DND-41 (cell line): ENCODE measurements around the gene GDPD4.

Experiments
- ATAC-seq: fragments of 200-7000 bp; cut with Tn5 transposase; 3 replicates; pipeline ENCODE4 v1.9.1; 2021; ENCODE audit warnings: low read depth; ENCODE audit not compliant: insufficient read depth
- DNase-seq: peaks from one replicate; pipeline ENCODE4 v3.0.0-alpha.2; 2020
- H2AFZ ChIP-seq: 2 replicates; pipeline ENCODE4 v1.6.0; 2012; ENCODE audit warnings: low read depth, low read length
- H3K27ac ChIP-seq: 2 replicates; pipeline ENCODE4 v1.5.1; 2012; ENCODE audit warnings: low read length, inconsistent platforms
- H3K27me3 ChIP-seq: fragments of 200-600 bp; sonication (generic); 2 replicates; pipeline ENCODE4 v1.6.0; 2012; ENCODE audit warnings: low read length, mild to moderate bottlenecking, inconsistent platforms; ENCODE audit not compliant: insufficient read depth, poor library complexity
- H3K36me3 ChIP-seq: 2 replicates; pipeline ENCODE4 v1.5.1; 2012; ENCODE audit warnings: low read length, inconsistent platforms; ENCODE audit not compliant: insufficient read depth
- H3K4me1 ChIP-seq: 2 replicates; pipeline ENCODE4 v1.5.1; 2012; ENCODE audit warnings: mild to moderate bottlenecking, low read length; ENCODE audit not compliant: insufficient read depth
- H3K4me2 ChIP-seq: 2 replicates; pipeline ENCODE4 v1.6.0; 2012; ENCODE audit warnings: mild to moderate bottlenecking, moderate library complexity, low read length, inconsistent platforms; ENCODE audit not compliant: insufficient read depth
- H3K4me3 ChIP-seq, 2 experiments: fragments of 200-600 bp in 1 of 2; shearing (Covaris generic) in 1 of 2; 2 replicates each; pipeline ENCODE4 v1.5.1; 2012 to 2016; ENCODE audit warnings: inconsistent platforms in 2 of 2, low read length in 2 of 2, mild to moderate bottlenecking in 2 of 2, low read depth in 1 of 2, moderate library complexity in 1 of 2
- H3K79me2 ChIP-seq: 2 replicates; pipeline ENCODE4 v1.6.0; 2012; ENCODE audit warnings: low read length, inconsistent platforms; ENCODE audit not compliant: insufficient read depth
- H3K9ac ChIP-seq: 2 replicates; pipeline ENCODE4 v1.6.0; 2012; ENCODE audit warnings: low read depth, mild to moderate bottlenecking, inconsistent platforms, low read length, moderate library complexity
- H3K9me3 ChIP-seq: 2 replicates; pipeline ENCODE4 v1.5.1; 2012; ENCODE audit warnings: low read length, moderate library complexity, mild to moderate bottlenecking, inconsistent platforms; ENCODE audit not compliant: insufficient read depth, severe bottlenecking
- H4K20me1 ChIP-seq: 2 replicates; pipeline ENCODE4 v1.6.0; 2012; ENCODE audit warnings: low read length; ENCODE audit not compliant: insufficient read depth
- EZH2 ChIP-seq: IDR thresholded peaks from 3 replicates; pipeline ENCODE4 v1.6.1; 2012; ENCODE audit warnings: borderline replicate concordance, low read depth, mild to moderate bottlenecking, moderate library complexity, low read length, inconsistent platforms; ENCODE audit not compliant: severe bottlenecking
- TF ChIP-seq, protein P1 (sequence below): IDR thresholded peaks from 2 replicates; pipeline ENCODE4 v1.5.1; 2012; ENCODE audit warnings: borderline replicate concordance, low read length, moderate library complexity, mild to moderate bottlenecking; ENCODE audit not compliant: poor library complexity, severe bottlenecking; ENCODE audit errors: extremely low read depth

Gene GDPD4

DNA sequence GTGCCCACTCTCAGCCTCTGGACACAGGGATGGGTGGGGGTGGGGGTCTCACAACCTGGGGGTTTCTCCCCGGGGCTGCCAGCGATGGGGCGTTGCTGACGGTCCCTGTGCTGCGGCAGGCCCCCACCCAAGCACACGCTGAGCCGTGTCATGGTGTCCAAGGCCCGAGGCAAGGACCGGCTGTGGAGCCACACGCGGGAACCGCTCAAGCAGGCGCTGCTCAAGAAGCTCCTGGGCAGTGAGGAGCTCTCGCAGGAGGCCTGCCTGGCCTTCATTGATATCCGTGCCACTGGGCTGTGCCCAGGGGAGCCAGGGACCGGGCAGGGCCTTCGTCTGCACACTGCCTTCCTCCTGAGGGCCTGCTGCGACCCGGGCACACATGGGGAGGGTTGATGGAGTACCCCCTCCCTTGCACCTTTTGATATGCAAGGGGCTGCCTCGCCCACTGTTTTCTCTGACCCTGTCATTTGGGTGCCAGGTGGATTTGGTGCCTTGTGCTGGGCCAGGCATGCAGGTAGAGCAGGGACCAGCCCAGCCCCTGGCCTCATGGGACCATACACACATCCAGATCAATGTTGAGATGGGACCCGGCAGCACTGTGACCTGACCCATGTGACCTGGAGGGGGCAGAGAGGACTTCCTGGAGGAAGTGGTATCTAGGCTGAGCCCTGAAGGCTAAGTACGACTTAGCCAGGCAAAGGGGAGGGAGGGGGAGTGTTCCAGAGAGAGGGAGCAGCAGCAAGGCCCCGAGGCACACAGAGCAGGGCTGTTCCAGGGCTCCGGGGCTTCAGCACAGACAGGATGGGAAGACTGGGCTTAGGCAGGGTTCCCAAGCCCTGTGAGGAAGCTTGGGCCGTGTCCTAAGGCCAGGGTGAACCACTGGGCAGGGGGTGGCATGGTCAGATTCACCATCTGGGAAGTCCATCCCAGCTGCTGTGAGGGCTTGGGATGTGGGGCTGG is 98.3 kb downstream of the GDPD4 start:
- no peaks in the 10 kb centered on the region for H3K27me3 ChIP-seq
- no peak overlapping the region for H2AFZ ChIP-seq
- peak; percentile 15 for DNase-seq

GRCh38 chr11:77201991-77202841 is 99.3 kb downstream of the GDPD4 start:
- Histone ChIP-seq H3K9ac (no peak overlapping the region), H2AFZ (no peak overlapping the region), H3K27me3 (no peaks in the 10 kb centered on the region), H3K4me2 (no peak overlapping the region), H3K79me2 (no peaks in the 10 kb centered on the region), H3K9me3 (no peaks in the 10 kb centered on the region), H3K4me1 (no peaks in the 10 kb centered on the region), H3K36me3 (no peaks in the 10 kb centered on the region), H3K27ac (no peak overlapping the region), H4K20me1 (no peaks in the 10 kb centered on the region), H3K4me3 (no peak overlapping the region)
- TF ChIP-seq, protein P1, sequence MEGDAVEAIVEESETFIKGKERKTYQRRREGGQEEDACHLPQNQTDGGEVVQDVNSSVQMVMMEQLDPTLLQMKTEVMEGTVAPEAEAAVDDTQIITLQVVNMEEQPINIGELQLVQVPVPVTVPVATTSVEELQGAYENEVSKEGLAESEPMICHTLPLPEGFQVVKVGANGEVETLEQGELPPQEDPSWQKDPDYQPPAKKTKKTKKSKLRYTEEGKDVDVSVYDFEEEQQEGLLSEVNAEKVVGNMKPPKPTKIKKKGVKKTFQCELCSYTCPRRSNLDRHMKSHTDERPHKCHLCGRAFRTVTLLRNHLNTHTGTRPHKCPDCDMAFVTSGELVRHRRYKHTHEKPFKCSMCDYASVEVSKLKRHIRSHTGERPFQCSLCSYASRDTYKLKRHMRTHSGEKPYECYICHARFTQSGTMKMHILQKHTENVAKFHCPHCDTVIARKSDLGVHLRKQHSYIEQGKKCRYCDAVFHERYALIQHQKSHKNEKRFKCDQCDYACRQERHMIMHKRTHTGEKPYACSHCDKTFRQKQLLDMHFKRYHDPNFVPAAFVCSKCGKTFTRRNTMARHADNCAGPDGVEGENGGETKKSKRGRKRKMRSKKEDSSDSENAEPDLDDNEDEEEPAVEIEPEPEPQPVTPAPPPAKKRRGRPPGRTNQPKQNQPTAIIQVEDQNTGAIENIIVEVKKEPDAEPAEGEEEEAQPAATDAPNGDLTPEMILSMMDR, result no peak
- no peak for TF ChIP-seq EZH2
- ATAC-seq, result no peak
- DNase-seq, result no peak

More for the DNA sequence above, 98.3 kb downstream of the GDPD4 start:
- no peak overlapping the region for H3K4me3 ChIP-seq
- TF ChIP-seq, protein P1, result no peak
- TF ChIP-seq EZH2, result no peak
- H3K27ac ChIP-seq, result no peak overlapping the region
- H3K79me2 ChIP-seq, result no peaks in the 10 kb centered on the region
- no peak overlapping the region for H3K4me2 ChIP-seq
- no peaks in the 10 kb centered on the region for H3K4me1 ChIP-seq
- H4K20me1 ChIP-seq, result no peaks in the 10 kb centered on the region
- ATAC-seq, result peak; percentile 43; the same call in 2 of the 3 replicates
- no peak overlapping the region for H3K9ac ChIP-seq
- no peaks in the 10 kb centered on the region for H3K9me3 ChIP-seq
- no peaks in the 10 kb centered on the region for H3K36me3 ChIP-seq

DNA sequence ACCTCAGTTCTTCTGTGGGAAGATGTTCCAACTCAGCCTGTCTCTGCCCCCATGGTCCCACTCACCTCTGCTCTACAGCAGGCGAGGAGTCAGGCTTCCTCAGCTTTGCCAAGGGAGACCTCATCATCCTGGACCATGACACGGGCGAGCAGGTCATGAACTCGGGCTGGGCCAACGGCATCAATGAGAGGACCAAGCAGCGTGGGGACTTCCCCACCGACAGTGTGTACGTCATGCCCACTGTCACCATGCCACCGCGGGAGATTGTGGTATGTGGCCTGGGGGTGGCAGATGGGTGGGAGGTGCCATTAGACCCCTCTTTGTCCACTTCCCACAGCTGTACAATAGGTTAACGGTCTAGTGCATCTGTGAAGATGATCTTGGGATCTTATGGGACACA is 100.1 kb downstream of the GDPD4 start:
- ATAC-seq (no peak), DNase-seq (no peak)
- H3K4me2 ChIP-seq, result no peak overlapping the region
- no peaks in the 10 kb centered on the region for H3K27me3 ChIP-seq
- no peak overlapping the region for H3K4me3 ChIP-seq
- no peaks in the 10 kb centered on the region for H4K20me1 ChIP-seq
- no peaks in the 10 kb centered on the region for H3K9me3 ChIP-seq
- TF ChIP-seq, protein P1, result no peak
- TF ChIP-seq EZH2, result no peak
- no peak overlapping the region for H2AFZ ChIP-seq
- no peak overlapping the region for H3K27ac ChIP-seq
- H3K79me2 ChIP-seq, result no peaks in the 10 kb centered on the region
- no peaks in the 10 kb centered on the region for H3K36me3 ChIP-seq
- no peaks in the 10 kb centered on the region for H3K4me1 ChIP-seq
- no peak overlapping the region for H3K9ac ChIP-seq
